ENCODE data around the gene TAL1.
"Not testable (repeated sequence)": the region's sequence is repeated elsewhere in the genome, so short reads cannot be mapped to it uniquely, and the experiment has no call there.

Gene TAL1

GRCh38 chr1:47212636-47213229 is 19.3 kb downstream of the TAL1 start:
- DNase-seq (ENCODE audit: low read depth in 2 of 2) = no peak

- no peak for DNase-seq (ENCODE audit: low read depth in 2 of 2)
These were observed 20.2 kb downstream of the TAL1 start for GRCh38 chr1:47211796-47212269.

GRCh38 chr1:47210666-47211065 is 21.4 kb downstream of the TAL1 start:
- no peak for DNase-seq (ENCODE audit: low read depth in 2 of 2)

GRCh38 chr1:47209725-47210325 is 22.2 kb downstream of the TAL1 start:
- no peak for DNase-seq (ENCODE audit: low read depth in 2 of 2)

- no peak for DNase-seq (ENCODE audit: low read depth in 2 of 2)
These were observed 22.9 kb downstream of the TAL1 start for GRCh38 chr1:47209091-47209490.

GRCh38 chr1:47208374-47208850 is 23.6 kb downstream of the TAL1 start:
- no peak for DNase-seq (ENCODE audit: low read depth in 2 of 2)

- no peak for DNase-seq (ENCODE audit: low read depth in 2 of 2)
These were observed 24.1 kb downstream of the TAL1 start for GRCh38 chr1:47207803-47208373.

GRCh38 chr1:47205918-47206317 is 26.1 kb downstream of the TAL1 start:
- no peak for DNase-seq (ENCODE audit: low read depth in 2 of 2)

- DNase-seq (ENCODE audit: low read depth in 2 of 2) = not testable (repeated sequence)
These were observed 28.5 kb downstream of the TAL1 start for GRCh38 chr1:47203504-47203903.

GRCh38 chr1:47201179-47201578 is 30.8 kb downstream of the TAL1 start:
- DNase-seq (ENCODE audit: low read depth in 2 of 2) = no peak

GRCh38 chr1:47198214-47198613 is 33.8 kb downstream of the TAL1 start:
- DNase-seq (ENCODE audit: low read depth in 2 of 2) = no peak

GRCh38 chr1:47196622-47197021 is 35.4 kb downstream of the TAL1 start:
- DNase-seq (ENCODE audit: low read depth in 2 of 2) = no peak

- not testable (repeated sequence) for DNase-seq (ENCODE audit: low read depth in 2 of 2)
These were observed 36.0 kb downstream of the TAL1 start for GRCh38 chr1:47195981-47196380.

GRCh38 chr1:47194311-47194710 is 37.7 kb downstream of the TAL1 start:
- DNase-seq (ENCODE audit: low read depth in 2 of 2) = no peak

- DNase-seq (ENCODE audit: low read depth in 2 of 2) = not testable (repeated sequence)
These were observed 38.5 kb downstream of the TAL1 start for GRCh38 chr1:47193496-47193895.

GRCh38 chr1:47192458-47193384 is 39.3 kb downstream of the TAL1 start:
- DNase-seq (ENCODE audit: low read depth in 2 of 2) = peak; percentile 24 to 39

- no peak for DNase-seq (ENCODE audit: low read depth in 2 of 2)
These were observed 40.0 kb downstream of the TAL1 start for GRCh38 chr1:47191940-47192457.

GRCh38 chr1:47190857-47191256 is 41.2 kb downstream of the TAL1 start:
- no peak for DNase-seq (ENCODE audit: low read depth in 2 of 2)

- no peak for DNase-seq (ENCODE audit: low read depth in 2 of 2)
These were observed 41.5 kb downstream of the TAL1 start for GRCh38 chr1:47190509-47190855.

- DNase-seq (ENCODE audit: low read depth in 2 of 2) = no peak
These were observed 42.0 kb downstream of the TAL1 start, which contains the start of gene PDZK1IP1 for GRCh38 chr1:47189844-47190508. TSS of gene PDZK1IP1 (minus strand) at chr1:47190036. CDS start at chr1:47189932, 104 bp downstream.
